Lung (tissue), 12 donors: ENCODE data around the gene INTS7. TPM values are rescaled to one million over a fixed set of nuclear protein-coding genes. Genes with fewer than 3 reads are reported as not detected.
"Not testable (repeated sequence)": the region's sequence is repeated elsewhere in the genome, so short reads cannot be mapped to it uniquely, and the experiment has no call there.

Source experiments
- ATAC-seq: fragments of 200-7000 bp; cut with Tn5 transposase; one replicate; pipeline ENCODE4 v1.9.1; 2020; ENCODE audit warnings: moderate number of reproducible peaks; ENCODE audit not compliant: insufficient read depth, low FRiP score
- DNase-seq, 3 donors: peaks; one replicate each; pipeline ENCODE4 v3.0.0-alpha.2; 2013 to 2017
- H3K27ac ChIP-seq, 2 donors: one replicate each; pipeline ENCODE4 v1.5.1; 2013; ENCODE audit warnings: mild to moderate bottlenecking in 2 of 2, moderate library complexity in 2 of 2, control low read depth in 1 of 2, inconsistent platforms in 1 of 2, low read depth in 1 of 2, low read length in 1 of 2
- H3K27me3 ChIP-seq, 3 donors: one replicate each; pipeline ENCODE4 v1.5.1; 2013; ENCODE audit warnings: low read length in 2 of 3; ENCODE audit not compliant: control insufficient read depth in 3 of 3, insufficient read depth in 3 of 3
- H3K36me3 ChIP-seq, 4 donors: one replicate each; pipeline ENCODE4 v1.5.1; 2013; ENCODE audit warnings: low read length in 4 of 4, mild to moderate bottlenecking in 1 of 4, moderate library complexity in 1 of 4; ENCODE audit not compliant: control insufficient read depth in 4 of 4, insufficient read depth in 4 of 4
- H3K4me1 ChIP-seq, 5 donors: one replicate each; pipeline ENCODE4 v1.5.1; 2013; ENCODE audit warnings: low read length in 5 of 5, mild to moderate bottlenecking in 2 of 5, moderate library complexity in 1 of 5; ENCODE audit not compliant: control insufficient read depth in 5 of 5, insufficient read depth in 5 of 5
- H3K4me3 ChIP-seq: one replicate; pipeline ENCODE4 v1.5.1; 2013; ENCODE audit warnings: mild to moderate bottlenecking, control low read depth, moderate library complexity
- H3K9ac ChIP-seq, 2 donors: one replicate each; pipeline ENCODE4 v1.5.1; 2013; ENCODE audit warnings: low read length in 2 of 2, control low read depth in 1 of 2; ENCODE audit not compliant: insufficient read depth in 1 of 2
- H3K9me3 ChIP-seq, 4 donors: one replicate each; pipeline ENCODE4 v1.5.1; 2013; ENCODE audit warnings: low read length in 3 of 4, mild to moderate bottlenecking in 1 of 4, moderate library complexity in 1 of 4; ENCODE audit not compliant: control insufficient read depth in 4 of 4, insufficient read depth in 3 of 4
- WGBS, 2 donors: extraction: QIAGEN DNeasy Blood & Tissue Kit; methylation state at CpG; one replicate each; pipeline ENCODE4 v1.1.7; 2013; 5-methylcytosine and 5-hydroxymethylcytosine counted together
- polyA plus RNA-seq, 2 donors: library from polyadenylated mRNA; stranded (reverse); fragments of 200-250 nt; gene quantifications; one replicate each; pipeline ENCODE4 v1.2.1, GENCODE V29; 2013
- total RNA-seq, 2 donors: library from RNA; depleted of rRNA in 1 of 2; stranded (reverse); fragments of >200 nt in 1 of 2; gene quantifications; one replicate each; pipeline ENCODE4 v1.2.1, GENCODE V29; 2014 to 2021
- TF ChIP-seq, protein P1 (sequence below): IDR thresholded peaks from 2 replicates; pipeline ENCODE4 v1.5.1; 2012; ENCODE audit warnings: mild to moderate bottlenecking; ENCODE audit errors: control extremely low read depth, extremely low read depth
- donor health status: control.
- donor health status: control.
- donor health status: Bipolar disorder and iron deficiency.
- donor health status: healthy.
- donor health status: DM: yes; HTN: yes; CAD: no.

The INTS7 gene
- total and polyA plus RNA-seq, 4 donors: 6.4 to 18.9 (median 11.8) TPM

GRCh38 chr1:211920602-211921226 is 114.6 kb downstream of the INTS7 start:
- no peak overlapping the region for H3K27ac ChIP-seq

GRCh38 chr1:211920141-211920572 is 115.2 kb downstream of the INTS7 start:
- no peak overlapping the region for H3K9ac ChIP-seq
- H3K27me3 ChIP-seq: peaks cover 0 to 20% (median 0%) of the 10 kb centered on the region in 3 donors
- H3K4me1 ChIP-seq: no peaks in the 10 kb centered on the region
- TF ChIP-seq, protein P1, sequence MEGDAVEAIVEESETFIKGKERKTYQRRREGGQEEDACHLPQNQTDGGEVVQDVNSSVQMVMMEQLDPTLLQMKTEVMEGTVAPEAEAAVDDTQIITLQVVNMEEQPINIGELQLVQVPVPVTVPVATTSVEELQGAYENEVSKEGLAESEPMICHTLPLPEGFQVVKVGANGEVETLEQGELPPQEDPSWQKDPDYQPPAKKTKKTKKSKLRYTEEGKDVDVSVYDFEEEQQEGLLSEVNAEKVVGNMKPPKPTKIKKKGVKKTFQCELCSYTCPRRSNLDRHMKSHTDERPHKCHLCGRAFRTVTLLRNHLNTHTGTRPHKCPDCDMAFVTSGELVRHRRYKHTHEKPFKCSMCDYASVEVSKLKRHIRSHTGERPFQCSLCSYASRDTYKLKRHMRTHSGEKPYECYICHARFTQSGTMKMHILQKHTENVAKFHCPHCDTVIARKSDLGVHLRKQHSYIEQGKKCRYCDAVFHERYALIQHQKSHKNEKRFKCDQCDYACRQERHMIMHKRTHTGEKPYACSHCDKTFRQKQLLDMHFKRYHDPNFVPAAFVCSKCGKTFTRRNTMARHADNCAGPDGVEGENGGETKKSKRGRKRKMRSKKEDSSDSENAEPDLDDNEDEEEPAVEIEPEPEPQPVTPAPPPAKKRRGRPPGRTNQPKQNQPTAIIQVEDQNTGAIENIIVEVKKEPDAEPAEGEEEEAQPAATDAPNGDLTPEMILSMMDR: no peak
- 26 to 38% methylated on average over 5 of the region's 5 CpGs for WGBS, 2 donors
- ATAC-seq (peak; percentile 65), DNase-seq (peak in 1 of 3 donors; percentile 37)
- H3K9me3 ChIP-seq: no peaks in the 10 kb centered on the region
- H3K36me3 ChIP-seq: no peaks in the 10 kb centered on the region
- no peak overlapping the region for H3K27ac ChIP-seq
- H3K4me3 ChIP-seq: no peak overlapping the region

More at GRCh38 chr1:211920602-211921226, 114.6 kb downstream of the INTS7 start:
- no peak overlapping the region for H3K9ac ChIP-seq
- 96 to 97% methylated on average over 4 of the region's 4 CpGs for WGBS, 2 donors
- TF ChIP-seq, protein P1: no peak
- H3K4me3 ChIP-seq: no peak overlapping the region
- no peaks in the 10 kb centered on the region for H3K4me1 ChIP-seq
- no peaks in the 10 kb centered on the region for H3K36me3 ChIP-seq
- ATAC-seq: no peak
- no peaks in the 10 kb centered on the region for H3K9me3 ChIP-seq
- H3K27me3 ChIP-seq: peaks cover 0 to 23% (median 0%) of the 10 kb centered on the region in 3 donors
- DNase-seq: no peak

GRCh38 chr1:211918843-211919414 is 116.4 kb downstream of the INTS7 start:
- TF ChIP-seq, protein P1: no peak
- ATAC-seq (no peak), DNase-seq (no peak)
- Histone ChIP-seq H3K4me1 (no peaks in the 10 kb centered on the region), H3K4me3 (no peak overlapping the region), H3K36me3 (no peaks in the 10 kb centered on the region), H3K27me3 (peaks cover 0 to 15% (median 0%) of the 10 kb centered on the region in 3 donors), H3K9me3 (no peaks in the 10 kb centered on the region), H3K9ac (no peak overlapping the region), H3K27ac (no peak overlapping the region)
- 89 to 97% methylated on average over 5 of the region's 5 CpGs for WGBS, 2 donors

DNA sequence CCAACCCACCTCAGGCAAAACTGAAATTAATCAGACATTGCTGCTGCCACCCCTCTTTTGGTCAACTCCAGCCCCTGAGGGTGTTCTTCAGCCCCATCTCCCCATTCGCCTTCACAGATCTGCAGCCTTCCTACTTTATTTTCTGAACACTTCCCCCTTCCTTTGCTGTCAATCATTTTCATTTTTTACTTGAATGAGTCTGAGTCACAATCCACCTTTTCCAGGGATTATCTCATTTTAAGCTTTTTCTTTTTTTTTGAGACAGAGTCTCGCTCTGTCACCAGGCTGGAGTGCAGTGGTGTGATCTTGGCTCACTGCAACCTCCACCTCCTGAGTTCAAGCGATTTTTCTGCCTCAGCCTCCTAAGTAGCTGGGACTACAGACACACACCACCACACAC is 118.9 kb downstream of the INTS7 start:
- H3K9me3 ChIP-seq, H3K27ac ChIP-seq, H3K36me3 ChIP-seq, H3K4me1 ChIP-seq, H3K9ac ChIP-seq, H3K27me3 ChIP-seq, H3K4me3 ChIP-seq, ATAC-seq, DNase-seq: not testable (repeated sequence)
- 93% methylated on average over 3 of the region's 3 CpGs for WGBS, 2 donors
